Activated naive CD8-positive, alpha-beta T cell treated with anti-CD3 and anti-CD28 coated beads, Interleukin-2, amount 10 ng/mL, durations not matched to agents 7 days and 5 days (primary cell): ENCODE results near the gene IPO11. TPM values are rescaled to one million over a fixed set of nuclear protein-coding genes. Genes with fewer than 3 reads are reported as not detected.

Experiments
- ATAC-seq: fragments of 150-1000 bp; cut with Tn5 transposase; one replicate; pipeline ENCODE4 v1.10.0; 2021; ENCODE audit warnings: low read depth, moderate library complexity
- POLR2A ChIA-PET: fragments of 350-600 bp; sonication (Branson Sonifier 250); formaldehyde crosslinking; loops from one replicate; lab custom pipeline; 2021; ENCODE audit warnings: antibody characterized with exemption; lab: Charles Lee
- DNase-seq: peaks from one replicate; pipeline ENCODE4 v3.0.0; 2021
- H3K27ac Mint-ChIP-seq: one replicate; pipeline ENCODE4 v1.8.0; 2022; ENCODE audit warnings: mild to moderate bottlenecking, mixed read lengths
- H3K27me3 Mint-ChIP-seq: one replicate; pipeline ENCODE4 v1.8.0; 2022; ENCODE audit warnings: mild to moderate bottlenecking, moderate library complexity, mixed read lengths
- H3K36me3 Mint-ChIP-seq: one replicate; pipeline ENCODE4 v1.8.0; 2021; ENCODE audit warnings: mild to moderate bottlenecking, mixed read lengths
- H3K4me1 Mint-ChIP-seq: one replicate; pipeline ENCODE4 v1.8.0; 2021; ENCODE audit warnings: mixed read lengths
- H3K4me3 Mint-ChIP-seq: one replicate; pipeline ENCODE4 v1.8.0; 2022; ENCODE audit warnings: mild to moderate bottlenecking, moderate library complexity, mixed read lengths
- H3K9me3 Mint-ChIP-seq: one replicate; pipeline ENCODE4 v1.8.0; 2021; ENCODE audit warnings: mixed read lengths
- total RNA-seq, 2 experiments: library from RNA; stranded (reverse); gene quantifications; one replicate each; pipeline ENCODE4 v1.2.3, GENCODE V29; 2021

The IPO11 gene
- 10 to 100 TPM; 26.5 to 26.6 TPM for total RNA-seq

DNA sequence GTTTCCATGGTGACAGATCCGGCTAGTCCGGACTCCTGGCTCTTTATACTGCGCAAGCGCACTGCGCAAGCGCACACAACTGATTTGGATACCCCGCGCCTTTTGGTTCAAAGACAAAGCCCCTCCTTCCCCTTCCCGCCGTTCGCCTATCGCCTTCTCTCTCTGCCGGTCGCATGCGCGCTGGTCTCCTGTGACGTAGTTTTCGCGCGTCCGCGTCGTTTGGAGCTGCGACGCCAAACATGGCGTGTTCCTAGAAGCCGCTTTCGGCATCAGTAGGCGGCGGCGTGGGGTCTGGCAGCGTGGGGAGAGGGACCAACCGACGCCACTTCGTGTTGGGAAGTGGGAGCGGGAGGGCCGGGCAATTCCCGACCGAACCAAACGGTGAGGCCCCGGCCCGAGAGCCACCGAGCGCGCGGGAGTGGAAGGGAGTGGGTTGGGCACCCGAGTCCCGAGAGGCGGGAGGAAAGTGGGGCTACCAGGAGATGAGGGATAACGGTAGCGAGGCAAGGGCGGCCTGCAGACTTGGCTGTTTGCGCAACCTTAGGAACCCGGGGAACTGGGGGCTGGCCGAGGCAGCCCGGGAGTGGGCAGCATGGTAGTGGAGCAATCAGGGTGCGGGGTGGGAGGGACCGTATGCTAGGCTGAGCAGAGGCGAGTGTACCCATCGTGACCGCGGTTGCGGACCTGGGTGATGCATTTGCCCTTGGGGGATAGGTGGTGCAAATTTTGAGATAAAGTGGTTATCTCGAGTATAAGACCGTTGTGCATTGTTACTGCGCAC lies at the start of gene IPO11:
TSS of gene IPO11 (plus strand) at position 215 of the 781 bp plus-strand sequence. CDS start 24,517 bp downstream, outside the sequence.
- ATAC-seq (peak; percentile 98), DNase-seq (peak; percentile 98)
- POLR2A ChIA-PET: interaction anchor here (0.5 to 2.8 kb wide), 4 partner anchors 9 to 206 kb away, joined by 3 to 55 read pairs (median 4); partner anchors contain the start of genes DIMT1 and KIF2A
- peaks cover 2% of the 10 kb centered on the region for H3K36me3 Mint-ChIP-seq
- H3K4me1 Mint-ChIP-seq: peaks cover 17% of the 10 kb centered on the region
- peak within 1 kb of the TSS; percentile 86 for H3K4me3 Mint-ChIP-seq
- peak within 1 kb of the TSS; percentile 88 for H3K27ac Mint-ChIP-seq
- H3K9me3 Mint-ChIP-seq: no peaks in the 10 kb centered on the region
- peaks cover 8% of the 10 kb centered on the region for H3K27me3 Mint-ChIP-seq

DNA sequence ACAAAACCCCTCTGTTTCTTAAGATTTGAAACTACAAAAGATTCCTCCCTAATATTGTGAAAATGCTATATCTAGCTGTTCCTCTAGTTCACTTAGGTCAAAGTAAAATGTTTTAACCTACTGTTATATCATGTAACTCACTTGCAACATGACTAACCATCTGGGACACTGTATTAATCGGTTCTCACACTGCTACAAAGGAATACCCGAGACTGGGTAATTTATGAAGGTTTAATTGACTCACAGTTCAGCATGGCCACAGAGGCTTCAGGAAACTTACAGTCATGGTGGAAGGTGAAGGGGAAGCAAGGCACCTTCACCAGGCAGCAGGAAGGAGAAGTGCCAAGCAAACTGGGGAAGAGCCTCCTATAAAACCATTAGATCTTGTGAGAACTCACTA lies 43.5 kb upstream of the IPO11 start:
- Mint-ChIP-seq H3K27ac (no peak overlapping the region), H3K27me3 (no peaks in the 10 kb centered on the region), H3K36me3 (peaks cover 30% of the 10 kb centered on the region), H3K4me3 (no peak overlapping the region), H3K4me1 (peaks cover 10% of the 10 kb centered on the region), H3K9me3 (no peaks in the 10 kb centered on the region)
- POLR2A ChIA-PET: no interaction called here
- no peak for DNase-seq
- ATAC-seq: no peak

DNA sequence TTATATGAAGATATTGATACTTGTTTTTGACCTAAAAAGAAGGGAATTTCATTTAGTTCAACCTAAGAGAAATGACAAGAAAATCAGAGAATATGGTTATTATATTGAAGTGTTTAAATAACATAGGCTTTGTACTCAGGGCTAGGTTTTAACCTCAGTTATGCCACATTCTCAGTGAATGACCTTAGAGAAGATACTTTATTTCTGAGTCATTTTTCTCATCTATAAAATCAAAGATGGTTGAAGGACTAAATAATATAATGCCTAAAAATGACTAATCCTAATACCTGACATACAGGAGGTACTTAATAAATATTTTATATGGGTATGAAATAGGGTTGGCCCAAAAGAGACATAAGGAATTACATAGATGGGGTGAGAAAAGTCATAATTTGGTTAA lies 41.2 kb upstream of the IPO11 start:
- Mint-ChIP-seq H3K4me3 (no peak overlapping the region), H3K36me3 (peaks cover 20% of the 10 kb centered on the region), H3K27ac (no peak overlapping the region), H3K9me3 (no peaks in the 10 kb centered on the region), H3K27me3 (no peaks in the 10 kb centered on the region), H3K4me1 (peaks cover 9% of the 10 kb centered on the region)
- POLR2A ChIA-PET: interaction anchor here (1.5 kb wide), 1 partner anchor 18 kb away, joined by 3 read pairs; no protein-coding TSS in a partner anchor
- DNase-seq: no peak
- no peak for ATAC-seq

DNA sequence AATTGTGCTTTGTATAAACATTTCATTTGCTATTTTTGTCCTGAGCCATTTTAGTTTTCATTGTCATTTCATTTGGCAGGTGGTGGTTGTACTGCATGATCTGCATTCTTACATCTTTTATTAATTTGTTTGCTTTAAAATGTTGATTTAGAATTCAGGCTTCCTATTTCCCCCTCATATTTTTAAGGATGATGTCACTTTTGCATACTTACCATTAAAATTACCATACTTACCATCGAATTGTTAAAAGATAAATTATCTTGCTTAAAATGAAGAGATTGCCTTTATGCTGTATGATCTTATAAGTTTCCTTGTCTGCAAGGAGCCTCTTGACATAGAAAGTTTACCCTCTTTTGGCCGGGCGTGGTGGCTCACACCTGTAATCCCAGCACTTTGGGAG lies 40.0 kb upstream of the IPO11 start:
- Mint-ChIP-seq H3K27me3 (no peaks in the 10 kb centered on the region), H3K4me1 (peaks cover 6% of the 10 kb centered on the region), H3K36me3 (peaks cover 20% of the 10 kb centered on the region), H3K4me3 (no peak overlapping the region), H3K27ac (no peak overlapping the region), H3K9me3 (no peaks in the 10 kb centered on the region)
- DNase-seq (no peak), ATAC-seq (no peak)
- POLR2A ChIA-PET: no interaction called here

DNA sequence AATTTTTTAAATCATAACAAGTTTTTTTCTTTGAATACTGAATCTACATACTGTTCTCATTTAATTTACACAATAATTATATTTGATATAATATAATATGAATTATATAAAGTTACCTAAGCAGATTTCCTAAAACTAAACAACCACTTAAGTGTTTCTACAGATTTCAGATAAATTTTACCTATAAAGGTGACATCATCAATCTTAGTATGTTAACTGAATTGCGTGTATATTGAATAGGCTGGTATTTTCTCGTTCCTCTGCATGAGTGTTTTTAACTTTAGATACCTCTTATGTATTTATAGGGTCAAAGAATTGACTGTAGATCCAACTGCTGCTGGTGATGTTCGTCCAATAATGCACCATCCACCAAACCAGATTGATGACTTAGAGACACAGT lies 39.2 kb upstream of the IPO11 start:
- ATAC-seq: no peak
- H3K9me3 Mint-ChIP-seq: no peaks in the 10 kb centered on the region
- no peak overlapping the region for H3K4me3 Mint-ChIP-seq
- H3K36me3 Mint-ChIP-seq: peaks cover 24% of the 10 kb centered on the region
- POLR2A ChIA-PET: no interaction called here
- DNase-seq: no peak
- H3K4me1 Mint-ChIP-seq: peaks cover 6% of the 10 kb centered on the region
- no peaks in the 10 kb centered on the region for H3K27me3 Mint-ChIP-seq
- no peak overlapping the region for H3K27ac Mint-ChIP-seq

DNA sequence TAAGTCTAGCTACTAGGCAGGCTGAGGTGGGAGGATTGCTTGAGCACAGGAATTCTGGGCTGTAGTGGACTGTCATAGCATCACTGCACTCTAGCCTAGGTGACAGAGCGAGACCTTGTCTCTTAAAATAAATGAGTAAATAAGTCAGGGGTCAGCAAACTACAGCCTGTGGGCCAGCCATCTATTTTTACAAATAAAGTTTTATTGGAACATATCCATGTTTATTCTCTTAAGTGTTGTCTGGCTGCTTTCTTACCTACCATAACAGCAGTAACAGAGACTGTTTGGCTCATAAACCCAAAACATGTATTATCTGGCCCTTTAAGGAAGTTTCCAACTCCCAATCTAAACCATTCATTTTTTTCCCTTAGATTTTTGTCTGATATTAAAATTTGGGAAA lies 38.5 kb upstream of the IPO11 start:
- ATAC-seq (no peak), DNase-seq (no peak)
- Mint-ChIP-seq H3K4me3 (no peak overlapping the region), H3K4me1 (peaks cover 6% of the 10 kb centered on the region), H3K27ac (no peak overlapping the region), H3K36me3 (peaks cover 30% of the 10 kb centered on the region), H3K27me3 (no peaks in the 10 kb centered on the region), H3K9me3 (no peaks in the 10 kb centered on the region)
- POLR2A ChIA-PET: no interaction called here

DNA sequence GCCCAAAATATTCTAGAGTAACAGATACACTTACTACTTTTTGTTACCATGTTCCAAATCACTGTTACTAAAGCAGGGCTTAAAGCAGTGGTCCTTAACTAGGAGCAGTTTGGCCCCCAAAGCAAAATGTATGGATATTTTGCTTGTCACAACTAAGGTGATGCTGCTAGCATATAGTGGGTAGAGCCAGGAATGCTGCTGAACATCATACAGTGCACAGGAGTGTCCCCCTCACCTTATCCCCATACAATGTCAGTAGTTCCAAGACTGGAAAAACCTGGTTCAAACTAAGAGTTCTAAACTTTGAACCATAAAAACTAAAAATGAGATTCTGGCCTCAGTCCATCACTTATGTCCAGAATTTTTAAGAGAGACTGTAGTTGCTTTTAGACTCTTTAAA lies 36.9 kb upstream of the IPO11 start:
- ATAC-seq: no peak
- POLR2A ChIA-PET: no interaction called here
- no peak overlapping the region for H3K4me3 Mint-ChIP-seq
- peaks cover 3% of the 10 kb centered on the region for H3K4me1 Mint-ChIP-seq
- no peaks in the 10 kb centered on the region for H3K27me3 Mint-ChIP-seq
- H3K27ac Mint-ChIP-seq: no peak overlapping the region
- no peak for DNase-seq
- H3K36me3 Mint-ChIP-seq: peaks cover 37% of the 10 kb centered on the region
- H3K9me3 Mint-ChIP-seq: no peaks in the 10 kb centered on the region

DNA sequence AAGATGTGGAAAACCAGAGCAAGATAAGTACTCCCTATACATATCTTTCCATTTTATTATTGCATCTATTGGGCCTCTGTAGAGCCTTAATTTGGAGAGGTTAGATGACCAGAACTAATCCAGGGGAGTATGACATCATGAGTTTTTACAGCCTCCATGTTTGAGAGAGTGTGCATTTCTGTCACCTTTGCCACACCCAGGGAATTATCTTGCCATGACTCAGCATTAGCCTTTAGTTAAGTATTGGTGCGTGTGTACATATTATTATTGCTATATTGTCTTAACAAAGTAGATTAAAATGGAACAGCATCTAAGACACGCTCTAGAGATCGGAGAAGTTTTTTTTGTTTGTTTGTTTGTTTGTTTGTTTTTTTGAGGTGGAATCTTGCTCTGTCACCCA lies 36.5 kb upstream of the IPO11 start:
- H3K9me3 Mint-ChIP-seq: no peaks in the 10 kb centered on the region
- no peaks in the 10 kb centered on the region for H3K27me3 Mint-ChIP-seq
- ATAC-seq: no peak
- no peak for DNase-seq
- H3K27ac Mint-ChIP-seq: no peak overlapping the region
- H3K36me3 Mint-ChIP-seq: peaks cover 39% of the 10 kb centered on the region
- POLR2A ChIA-PET: no interaction called here
- peaks cover 2% of the 10 kb centered on the region for H3K4me1 Mint-ChIP-seq
- H3K4me3 Mint-ChIP-seq: no peak overlapping the region

DNA sequence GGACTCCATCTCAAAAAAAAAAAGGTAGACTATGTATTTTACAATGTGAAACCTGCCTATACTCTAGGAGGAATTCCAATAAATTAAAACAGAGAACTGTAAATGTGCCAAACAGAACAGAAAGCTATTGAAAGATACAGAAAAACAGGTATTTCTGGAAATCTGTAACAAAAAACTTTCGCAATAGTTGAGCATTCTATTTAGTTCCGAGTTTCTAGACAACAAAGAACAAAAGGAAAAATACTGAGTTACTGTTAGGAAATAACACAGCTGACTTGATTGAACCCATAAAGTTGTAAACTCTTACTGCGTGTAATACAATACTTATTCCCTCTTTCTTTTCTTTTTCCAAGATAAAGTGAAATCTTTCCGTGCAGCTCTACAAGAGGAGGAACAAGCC lies 27.4 kb upstream of the IPO11 start:
- Mint-ChIP-seq H3K9me3 (no peaks in the 10 kb centered on the region), H3K4me3 (no peak overlapping the region), H3K4me1 (peaks cover 7% of the 10 kb centered on the region), H3K27ac (no peak overlapping the region), H3K27me3 (no peaks in the 10 kb centered on the region), H3K36me3 (peaks cover 34% of the 10 kb centered on the region)
- POLR2A ChIA-PET: no interaction called here
- no peak for ATAC-seq
- DNase-seq: no peak

DNA sequence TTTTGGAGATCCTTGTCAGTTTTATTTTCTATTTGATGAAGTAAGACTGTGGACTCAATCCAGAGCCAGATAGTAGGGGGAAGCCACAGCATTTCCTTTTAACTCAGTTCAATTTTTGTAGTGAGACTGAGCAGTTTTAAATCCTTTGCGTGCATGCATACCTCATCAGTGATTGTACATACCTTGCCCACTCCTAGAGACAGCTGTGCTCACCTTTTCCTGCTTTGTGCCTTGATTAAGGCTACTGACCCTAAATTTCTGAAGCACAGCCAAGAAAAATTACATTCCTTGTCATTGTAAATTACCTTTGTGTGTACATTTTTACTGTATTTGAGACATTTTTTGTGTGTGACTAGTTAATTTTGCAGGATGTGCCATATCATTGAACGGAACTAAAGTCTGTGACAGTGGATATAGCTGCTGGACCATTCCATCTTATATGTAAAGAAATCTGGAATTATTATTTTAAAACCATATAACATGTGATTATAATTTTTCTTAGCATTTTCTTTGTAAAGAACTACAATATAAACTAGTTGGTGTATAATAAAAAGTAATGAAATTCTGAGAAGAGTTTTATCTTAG lies 26.7 kb upstream of the IPO11 start:
- H3K36me3 Mint-ChIP-seq: peaks cover 27% of the 10 kb centered on the region
- H3K9me3 Mint-ChIP-seq: no peaks in the 10 kb centered on the region
- DNase-seq (no peak), ATAC-seq (no peak)
- H3K27ac Mint-ChIP-seq: no peak overlapping the region
- no peak overlapping the region for H3K4me3 Mint-ChIP-seq
- H3K27me3 Mint-ChIP-seq: no peaks in the 10 kb centered on the region
- POLR2A ChIA-PET: no interaction called here
- peaks cover 7% of the 10 kb centered on the region for H3K4me1 Mint-ChIP-seq

DNA sequence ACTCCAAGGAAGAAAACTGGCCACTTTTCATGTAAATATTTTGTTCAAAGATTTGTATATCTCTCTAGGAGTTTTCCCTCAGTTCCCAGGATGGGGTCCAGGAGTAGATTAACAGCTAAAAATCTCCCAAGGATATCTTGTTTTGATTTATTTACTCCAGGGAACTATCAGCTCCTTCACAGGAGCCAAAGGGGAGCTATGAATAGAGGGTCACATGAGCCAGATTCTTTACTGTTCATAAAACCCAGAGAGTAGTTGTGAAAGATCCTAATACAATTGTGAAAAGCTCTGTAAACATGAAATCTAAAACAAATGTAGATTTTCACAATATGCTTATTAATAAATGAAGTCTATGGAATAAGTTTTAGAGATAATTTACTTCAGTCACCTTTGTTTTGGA lies 25.7 kb upstream of the IPO11 start:
- Mint-ChIP-seq H3K9me3 (no peaks in the 10 kb centered on the region), H3K4me1 (peaks cover 11% of the 10 kb centered on the region), H3K4me3 (no peak overlapping the region), H3K27me3 (no peaks in the 10 kb centered on the region), H3K36me3 (peaks cover 27% of the 10 kb centered on the region), H3K27ac (no peak overlapping the region)
- POLR2A ChIA-PET: interaction anchor here (1.1 kb wide), 1 partner anchor 9 kb away, joined by 5 read pairs; no protein-coding TSS in a partner anchor
- ATAC-seq (no peak), DNase-seq (no peak)

DNA sequence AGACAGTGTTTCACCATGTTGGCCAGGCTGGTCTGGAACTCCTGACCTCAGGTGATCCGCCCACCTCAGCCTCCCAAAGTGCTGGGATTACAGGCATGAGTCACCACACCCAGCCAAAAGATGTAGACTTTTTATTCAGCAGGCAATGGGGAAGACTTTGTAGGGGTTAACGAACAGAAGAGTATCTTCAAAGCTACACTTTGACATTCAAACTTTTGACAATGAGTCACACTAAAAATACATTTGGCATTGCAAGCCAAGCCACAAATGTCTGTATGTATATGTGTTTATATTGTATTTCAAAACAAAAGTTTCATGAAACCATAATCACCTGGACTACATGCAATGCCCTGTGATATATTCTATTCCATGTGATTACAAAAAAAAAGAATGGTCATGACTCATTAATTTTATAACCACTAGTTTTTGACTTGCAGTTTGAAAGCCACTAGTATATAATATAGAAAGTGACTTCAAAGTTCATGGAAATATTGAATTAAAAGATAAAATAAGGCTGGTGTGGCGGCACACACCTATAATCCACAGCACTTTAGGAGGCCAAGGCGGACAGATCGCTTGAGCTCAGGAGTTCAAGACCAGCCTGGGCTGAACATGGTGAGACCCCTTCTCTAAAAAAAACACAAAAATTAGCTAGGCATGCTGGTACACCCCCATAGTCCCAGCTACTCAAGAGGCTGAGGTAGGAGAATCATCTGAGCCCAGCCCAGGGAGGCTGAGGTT lies 17.2 kb upstream of the IPO11 start:
- H3K27ac Mint-ChIP-seq: peak overlapping the region; percentile 58
- no peaks in the 10 kb centered on the region for H3K9me3 Mint-ChIP-seq
- peaks cover 28% of the 10 kb centered on the region for H3K36me3 Mint-ChIP-seq
- ATAC-seq (no peak), DNase-seq (no peak)
- H3K27me3 Mint-ChIP-seq: no peaks in the 10 kb centered on the region
- POLR2A ChIA-PET: interaction anchor here (0.7 to 1.7 kb wide), 2 partner anchors 8 to 159 kb away, joined by 5 to 6 read pairs; no protein-coding TSS in a partner anchor
- peaks cover 19% of the 10 kb centered on the region for H3K4me1 Mint-ChIP-seq
- H3K4me3 Mint-ChIP-seq: no peak overlapping the region
